HEK293T (cell line): ENCODE results near the gene SMPD3.

Experiments
- CTCF ChIA-PET: fragments of 350-600 bp; formaldehyde crosslinking; extraction: SDS; loops from one replicate; lab custom pipeline; 2021; ENCODE audit warnings: antibody characterized with exemption, inconsistent platforms; lab: Yijun Ruan, JAX
- POLR2A ChIA-PET: fragments of 350-600 bp; formaldehyde crosslinking; extraction: SDS; loops from one replicate; lab custom pipeline; 2020; ENCODE audit warnings: antibody characterized with exemption, inconsistent platforms; lab: Yijun Ruan, JAX
- DNase-seq: peaks from one replicate; pipeline ENCODE4 v3.0.0; 2012; ENCODE audit warnings: mixed read lengths; ENCODE audit errors: extremely low spot score
- ARNT ChIP-seq: fragments of 450-650 bp; IDR thresholded peaks from 2 replicates; pipeline ENCODE4 v1.6.1; 2017; ENCODE audit warnings: mild to moderate bottlenecking
- BHLHE40 ChIP-seq: fragments of 450-650 bp; IDR thresholded peaks from 2 replicates; pipeline ENCODE4 v1.6.1; 2016; ENCODE audit warnings: mild to moderate bottlenecking, moderate library complexity, borderline replicate concordance
- CTBP1 ChIP-seq: fragments of 450-650 bp; IDR thresholded peaks from 2 replicates; pipeline ENCODE4 v1.6.1; 2016; ENCODE audit warnings: borderline replicate concordance
- ELF4 ChIP-seq: fragments of 450-650 bp; IDR thresholded peaks from 2 replicates; pipeline ENCODE4 v1.6.1; 2017; ENCODE audit warnings: antibody characterized with exemption
- FOXA1 ChIP-seq: fragments of 450-650 bp; IDR thresholded peaks from 2 replicates; pipeline ENCODE4 v1.6.1; 2016; ENCODE audit warnings: mild to moderate bottlenecking
- FOXK2 ChIP-seq: fragments of 450-650 bp; IDR thresholded peaks from 2 replicates; pipeline ENCODE4 v1.6.1; 2016; ENCODE audit warnings: mild to moderate bottlenecking
- FOXM1 ChIP-seq: fragments of 450-650 bp; IDR thresholded peaks from 2 replicates; pipeline ENCODE4 v1.6.1; 2017; ENCODE audit warnings: mild to moderate bottlenecking, borderline replicate concordance
- HDGF ChIP-seq: fragments of 450-650 bp; IDR thresholded peaks from 2 replicates; pipeline ENCODE4 v1.6.1; 2017; ENCODE audit warnings: antibody characterized with exemption, borderline replicate concordance
- L3MBTL2 ChIP-seq: fragments of 450-650 bp; conservative IDR thresholded peaks from 2 replicates; pipeline ENCODE4 v1.6.1; 2016; ENCODE audit warnings: mild to moderate bottlenecking
- LEF1 ChIP-seq: fragments of 450-650 bp; IDR thresholded peaks from 2 replicates; pipeline ENCODE4 v1.6.1; 2017; ENCODE audit warnings: mild to moderate bottlenecking, borderline replicate concordance
- NFRKB ChIP-seq: fragments of 450-650 bp; IDR thresholded peaks from 2 replicates; pipeline ENCODE4 v1.6.1; 2016; ENCODE audit warnings: mild to moderate bottlenecking, moderate library complexity
- PKNOX1 ChIP-seq: fragments of 450-650 bp; IDR thresholded peaks from 2 replicates; pipeline ENCODE4 v1.6.1; 2016
- SP1 ChIP-seq: fragments of 450-650 bp; IDR thresholded peaks from 2 replicates; pipeline ENCODE4 v1.6.1; 2017
- SUZ12 ChIP-seq: fragments of 450-650 bp; IDR thresholded peaks from 2 replicates; pipeline ENCODE4 v1.6.1; 2016; ENCODE audit warnings: mild to moderate bottlenecking
- TARDBP ChIP-seq: fragments of 450-650 bp; IDR thresholded peaks from 2 replicates; pipeline ENCODE4 v1.6.1; 2016
- ZNF384 ChIP-seq: fragments of 450-650 bp; IDR thresholded peaks from 2 replicates; pipeline ENCODE4 v1.6.1; 2016

Gene SMPD3

GRCh38 chr16:68453816-68454215 is 5.5 kb upstream of the SMPD3 start:
- ChIA-PET POLR2A (no interaction called here), CTCF (no interaction called here)
- DNase-seq, result no peak
- TF ChIP-seq SUZ12 (no peak), NFRKB (no peak), L3MBTL2 (no peak), SP1 (no peak), ELF4 (no peak), HDGF (no peak), ZNF384 (no peak), TARDBP (no peak), FOXA1 (no peak), PKNOX1 (no peak), FOXK2 (no peak), BHLHE40 (no peak)

GRCh38 chr16:68452176-68452575 is 3.9 kb upstream of the SMPD3 start:
- POLR2A ChIA-PET, result no interaction called here
- no peak for DNase-seq
- TF ChIP-seq PKNOX1 (no peak), HDGF (no peak), ELF4 (no peak), FOXA1 (no peak), FOXK2 (no peak), BHLHE40 (no peak), CTBP1 (no peak), ARNT (no peak), L3MBTL2 (no peak), TARDBP (no peak)
- CTCF ChIA-PET, result interaction anchor here (1.7 kb wide), 1 partner anchor 69 kb away, joined by 6 read pairs; no protein-coding TSS in a partner anchor

- ChIA-PET CTCF (interaction anchor here (1.7 kb wide), 1 partner anchor 69 kb away, joined by 6 read pairs; no protein-coding TSS in a partner anchor), POLR2A (no interaction called here)
- no peak for TF ChIP-seq FOXK2
- TF ChIP-seq HDGF, result no peak
- TF ChIP-seq NFRKB, result no peak
- TF ChIP-seq ARNT, result no peak
- TF ChIP-seq TARDBP, result no peak
- TF ChIP-seq SP1, result no peak
- DNase-seq, result no peak
Measured at GRCh38 chr16:68451676-68452075, 3.4 kb upstream of the SMPD3 start.

GRCh38 chr16:68450741-68451255 is 2.5 kb upstream of the SMPD3 start:
- ChIA-PET POLR2A (no interaction called here), CTCF (interaction anchor here (1.7 kb wide), 1 partner anchor 70 kb away, joined by 6 read pairs; no protein-coding TSS in a partner anchor)
- DNase-seq, result no peak
- TF ChIP-seq PKNOX1 (no peak), FOXM1 (no peak), TARDBP (no peak), ZNF384 (no peak), FOXK2 (no peak), ELF4 (no peak), ARNT (no peak), CTBP1 (no peak), SUZ12 (no peak), LEF1 (no peak), L3MBTL2 (no peak), NFRKB (no peak), SP1 (no peak), BHLHE40 (no peak), FOXA1 (no peak), HDGF (no peak)

GRCh38 chr16:68447653-68448359 is 502 bp downstream of the SMPD3 start:
- no peak for DNase-seq
- POLR2A ChIA-PET, result interaction anchor here (0.9 kb wide), 1 partner anchor 58 kb away, joined by 3 read pairs; no protein-coding TSS in a partner anchor
- TF ChIP-seq PKNOX1 (no peak), HDGF (no peak), LEF1 (no peak), NFRKB (no peak), CTBP1 (no peak), ARNT (no peak), ZNF384 (no peak), FOXM1 (no peak), BHLHE40 (no peak), FOXK2 (no peak), L3MBTL2 (no peak), SP1 (no peak), ELF4 (no peak), FOXA1 (no peak), SUZ12 (no peak), TARDBP (no peak)
- CTCF ChIA-PET, result no interaction called here
